ENCODE data around the gene TCHH.
A peak's percentile ranks its signal among the peaks of the same experiment; 100 is the strongest.

Gene TCHH

GRCh38 chr1:152110860-152111514 is 4.3 kb downstream of the TCHH start:
- TF ChIP-seq CTCF (conservative IDR thresholded peaks at IDR 0.05) = no peak
- H3K27ac ChIP-seq = peak overlapping the region; percentile 45; the same call in 1 of the 2 replicates

- peak overlapping the region; percentile 45; the same call in 1 of the 2 replicates for H3K27ac ChIP-seq
- no peak for TF ChIP-seq CTCF (conservative IDR thresholded peaks at IDR 0.05)
Measured at GRCh38 chr1:152110365-152110859, 4.8 kb downstream of the TCHH start.

- TF ChIP-seq CTCF (conservative IDR thresholded peaks at IDR 0.05) = no peak
- H3K27ac ChIP-seq = peak overlapping the region; percentile 45; the same call in 1 of the 2 replicates
Measured at GRCh38 chr1:152109998-152110294, 5.3 kb downstream of the TCHH start.

GRCh38 chr1:152109231-152109997 is 5.8 kb downstream of the TCHH start:
- H3K27ac ChIP-seq = peak overlapping the region; percentile 45; the same call in 1 of the 2 replicates
- no peak for TF ChIP-seq CTCF (conservative IDR thresholded peaks at IDR 0.05)

- no peak for TF ChIP-seq CTCF (conservative IDR thresholded peaks at IDR 0.05)
Measured at GRCh38 chr1:152108882-152109222, 6.4 kb downstream of the TCHH start.

GRCh38 chr1:152107984-152108881 is 7.0 kb downstream of the TCHH start:
- H3K27ac ChIP-seq = no peak overlapping the region
- no peak for TF ChIP-seq CTCF (conservative IDR thresholded peaks at IDR 0.05)

More at GRCh38 chr1:152108882-152109222, 6.4 kb downstream of the TCHH start:
- no peak overlapping the region for H3K27ac ChIP-seq

Data from VCaP (cell line).